CD8-positive, alpha-beta memory T cell (primary cell): ENCODE data around the gene ANO2. TPM values are rescaled to one million over a fixed set of nuclear protein-coding genes. Genes with fewer than 3 reads are reported as not detected.

Source experiments
- CTCF ChIA-PET: fragments of 350-600 bp; sonication (Branson Sonifier 250); formaldehyde crosslinking; loops from one replicate; lab custom pipeline; 2021; ENCODE audit warnings: antibody characterized with exemption; lab: Charles Lee
- POLR2A ChIA-PET: fragments of 350-600 bp; sonication (Branson Sonifier 250); formaldehyde crosslinking; loops from one replicate; lab custom pipeline; 2021; ENCODE audit warnings: antibody characterized with exemption; lab: Charles Lee
- DNase-seq, 5 donors: peaks; one replicate each; pipeline versions ENCODE4 v3.0.0 to v3.0.0-alpha.2; 2020 to 2022; ENCODE audit warnings: mixed read lengths in 1 of 5
- H3K27ac ChIP-seq: one replicate; pipeline ENCODE4 v1.7.0; 2013; ENCODE audit warnings: low read depth, mild to moderate bottlenecking, low read length, moderate library complexity
- H3K27me3 ChIP-seq: 2 replicates; pipeline ENCODE4 v1.7.0; 2013; ENCODE audit warnings: low read length, mild to moderate bottlenecking; ENCODE audit not compliant: insufficient read depth, poor library complexity, severe bottlenecking
- H3K36me3 ChIP-seq: 2 replicates; pipeline ENCODE4 v1.7.0; 2013; ENCODE audit warnings: mild to moderate bottlenecking, low read length, moderate library complexity; ENCODE audit not compliant: insufficient read depth
- H3K4me1 ChIP-seq: 2 replicates; pipeline ENCODE4 v1.7.0; 2013; ENCODE audit warnings: mild to moderate bottlenecking, low read length, moderate library complexity; ENCODE audit not compliant: insufficient read depth
- H3K4me3 ChIP-seq: 2 replicates; pipeline ENCODE4 v1.7.0; 2013; ENCODE audit warnings: mild to moderate bottlenecking, low read length
- H3K9me3 ChIP-seq: 2 replicates; pipeline ENCODE4 v1.7.0; 2013; ENCODE audit warnings: mild to moderate bottlenecking, low read length
- H3K27ac Mint-ChIP-seq, 8 donors: one replicate each; pipeline ENCODE4 v1.8.0; 2020 to 2021; ENCODE audit warnings: mixed read lengths in 8 of 8, mild to moderate bottlenecking in 6 of 8, inconsistent platforms in 3 of 8, moderate library complexity in 3 of 8
- H3K27me3 Mint-ChIP-seq, 2 donors: one replicate each; pipeline ENCODE4 v1.8.0; 2020 to 2021; ENCODE audit warnings: mixed read lengths in 2 of 2, mild to moderate bottlenecking in 1 of 2, moderate library complexity in 1 of 2
- H3K36me3 Mint-ChIP-seq, 3 donors: one replicate each; pipeline ENCODE4 v1.8.0; 2020 to 2021; ENCODE audit warnings: mixed read lengths in 3 of 3, inconsistent platforms in 1 of 3, mild to moderate bottlenecking in 1 of 3
- H3K4me1 Mint-ChIP-seq, 3 donors: one replicate each; pipeline ENCODE4 v1.8.0; 2020 to 2021; ENCODE audit warnings: mixed read lengths in 3 of 3, inconsistent platforms in 1 of 3, mild to moderate bottlenecking in 1 of 3
- H3K4me3 Mint-ChIP-seq, 7 donors: one replicate each; pipeline ENCODE4 v1.8.0; 2020 to 2021; ENCODE audit warnings: mixed read lengths in 7 of 7, mild to moderate bottlenecking in 6 of 7, moderate library complexity in 4 of 7, inconsistent platforms in 2 of 7
- H3K9me3 Mint-ChIP-seq, 5 donors: one replicate each; pipeline ENCODE4 v1.8.0; 2020 to 2022; ENCODE audit warnings: mixed read lengths in 5 of 5, mild to moderate bottlenecking in 3 of 5, moderate library complexity in 2 of 5, inconsistent platforms in 1 of 5
- polyA plus RNA-seq: library from polyadenylated mRNA; unstranded; fragments of 300-500 nt; fragmentation: Illumina TruSeq; gene quantifications from one replicate; pipeline ENCODE4 v1.2.3, GENCODE V29; 2021
- total RNA-seq, 2 experiments: library from RNA; stranded (reverse); gene quantifications; one replicate each; pipeline ENCODE4 v1.2.3, GENCODE V29; 2021

The ANO2 gene
- total and polyA plus RNA-seq, 3 experiments from 2014 or later = not detected

DNA sequence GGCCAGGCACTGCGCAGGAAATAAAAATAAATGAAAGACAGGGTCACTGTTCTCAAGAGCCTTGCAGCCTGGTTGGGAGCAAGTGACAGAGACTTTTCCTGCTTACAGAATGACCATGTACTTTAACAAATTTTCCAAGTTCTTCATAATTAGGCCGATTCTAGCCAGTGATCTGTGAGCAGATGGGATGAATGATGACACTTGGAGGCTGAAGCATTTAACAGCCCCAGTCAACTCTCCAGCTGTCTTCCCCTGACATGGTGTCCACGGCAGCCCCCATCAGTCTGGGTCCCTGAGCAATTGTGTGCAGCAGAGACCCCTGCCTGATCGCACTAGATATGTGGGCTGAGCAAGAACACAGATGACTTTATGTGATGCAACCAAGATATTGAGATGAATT, 314.3 kb downstream of the ANO2 start:
- POLR2A ChIA-PET = no interaction called here
- CTCF ChIA-PET = no interaction called here
- H3K9me3 ChIP-seq = no peaks in the 10 kb centered on the region
- no peak for DNase-seq
- H3K4me3 ChIP-seq = no peak overlapping the region
- no peaks in the 10 kb centered on the region for H3K27me3 ChIP-seq
- H3K27me3 Mint-ChIP-seq = peaks cover 3% of the 10 kb centered on the region in 2 donors
- H3K36me3 ChIP-seq = no peaks in the 10 kb centered on the region
- no peak overlapping the region for H3K27ac Mint-ChIP-seq
- H3K4me1 Mint-ChIP-seq = no peaks in the 10 kb centered on the region
- no peaks in the 10 kb centered on the region for H3K4me1 ChIP-seq
- no peaks in the 10 kb centered on the region for H3K9me3 Mint-ChIP-seq
- H3K36me3 Mint-ChIP-seq = no peaks in the 10 kb centered on the region
- H3K4me3 Mint-ChIP-seq = no peak overlapping the region
- no peak overlapping the region for H3K27ac ChIP-seq

DNA sequence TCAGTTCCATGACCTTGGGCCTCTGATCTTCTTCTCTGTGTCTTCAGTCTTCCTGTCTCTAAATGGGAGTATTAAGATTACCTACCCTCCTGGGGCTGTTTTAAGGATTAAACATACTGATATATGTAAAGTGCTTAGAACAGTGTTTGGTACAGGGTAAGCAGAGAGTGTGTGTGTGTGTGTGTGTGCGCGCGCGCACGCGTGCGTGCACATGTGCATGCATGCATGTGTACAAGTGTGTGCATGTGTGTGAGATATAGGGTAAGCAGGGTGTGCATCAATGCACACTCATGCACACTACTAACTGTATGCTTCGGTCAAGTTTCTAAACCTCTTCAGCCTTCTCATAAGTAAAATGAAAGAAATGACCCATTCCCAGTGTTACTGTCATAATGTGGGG, 316.6 kb downstream of the ANO2 start:
- no peak overlapping the region for H3K27ac Mint-ChIP-seq
- H3K27me3 Mint-ChIP-seq = peaks cover 3 to 5% of the 10 kb centered on the region in 2 donors
- H3K4me3 ChIP-seq = no peak overlapping the region
- no peak overlapping the region for H3K4me3 Mint-ChIP-seq
- H3K9me3 ChIP-seq = no peaks in the 10 kb centered on the region
- H3K27me3 ChIP-seq = no peaks in the 10 kb centered on the region
- POLR2A ChIA-PET = no interaction called here
- H3K36me3 Mint-ChIP-seq = no peaks in the 10 kb centered on the region
- no peaks in the 10 kb centered on the region for H3K4me1 Mint-ChIP-seq
- no peak overlapping the region for H3K27ac ChIP-seq
- no peaks in the 10 kb centered on the region for H3K4me1 ChIP-seq
- CTCF ChIA-PET = no interaction called here
- no peaks in the 10 kb centered on the region for H3K36me3 ChIP-seq
- DNase-seq = no peak
- no peaks in the 10 kb centered on the region for H3K9me3 Mint-ChIP-seq

DNA sequence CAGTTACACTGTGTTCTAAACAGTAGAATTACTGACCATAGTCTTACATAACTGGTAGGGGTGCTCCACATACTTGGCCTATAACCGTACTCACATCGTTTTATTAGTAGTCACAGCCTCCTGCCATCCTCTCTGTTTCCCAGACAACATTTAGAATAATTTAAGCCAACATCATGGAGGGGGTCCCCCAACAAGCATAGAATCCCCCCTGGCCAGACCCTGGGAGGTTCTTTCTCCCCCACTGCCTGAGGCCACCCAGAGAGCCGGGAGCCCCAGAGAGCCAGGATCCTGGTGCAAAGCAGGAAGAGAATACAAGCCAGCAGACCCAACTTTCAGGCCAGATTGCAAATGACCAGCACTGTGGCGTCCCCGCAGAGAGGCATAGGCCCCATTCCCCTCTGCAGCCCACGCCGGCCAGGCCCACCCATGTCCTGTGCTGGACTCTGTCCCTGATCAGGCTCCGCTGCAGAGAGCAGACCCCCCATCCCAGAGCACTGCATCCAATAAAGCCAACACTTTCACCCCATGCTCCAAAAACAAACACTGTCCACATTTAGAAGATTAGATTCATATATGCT, 317.9 kb downstream of the ANO2 start:
- H3K27me3 Mint-ChIP-seq = peaks cover 3 to 5% of the 10 kb centered on the region in 2 donors
- no peak overlapping the region for H3K27ac ChIP-seq
- H3K4me3 Mint-ChIP-seq = no peak overlapping the region
- H3K4me1 Mint-ChIP-seq = no peaks in the 10 kb centered on the region
- H3K36me3 Mint-ChIP-seq = no peaks in the 10 kb centered on the region
- H3K27ac Mint-ChIP-seq = no peak overlapping the region
- no peaks in the 10 kb centered on the region for H3K27me3 ChIP-seq
- no peak for DNase-seq
- no peak overlapping the region for H3K4me3 ChIP-seq
- CTCF ChIA-PET = no interaction called here
- H3K9me3 ChIP-seq = no peaks in the 10 kb centered on the region
- H3K4me1 ChIP-seq = no peaks in the 10 kb centered on the region
- H3K9me3 Mint-ChIP-seq = peaks cover 0 to 2% (median 0%) of the 10 kb centered on the region in 5 donors
- POLR2A ChIA-PET = no interaction called here
- no peaks in the 10 kb centered on the region for H3K36me3 ChIP-seq

DNA sequence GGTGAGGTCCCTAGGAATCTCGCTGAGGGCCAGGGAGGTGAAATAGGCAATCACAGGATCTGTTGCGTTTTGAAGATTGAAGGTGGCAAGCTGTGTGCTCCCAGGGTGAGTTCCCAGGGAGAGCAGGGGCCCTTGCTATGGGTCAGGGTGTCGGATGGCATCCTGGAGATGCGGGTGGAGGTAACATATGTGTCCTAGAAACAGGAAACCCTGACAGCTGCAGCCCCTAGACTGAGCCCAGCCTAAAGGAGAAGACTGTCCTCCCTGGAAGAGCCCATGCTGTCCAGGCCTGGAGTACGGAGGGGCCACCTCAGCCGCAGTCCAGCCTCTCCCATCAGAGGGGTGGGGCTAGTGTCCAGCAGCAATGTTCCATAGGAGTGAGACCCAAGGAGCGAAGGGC, 318.9 kb downstream of the ANO2 start:
- POLR2A ChIA-PET = no interaction called here

DNA sequence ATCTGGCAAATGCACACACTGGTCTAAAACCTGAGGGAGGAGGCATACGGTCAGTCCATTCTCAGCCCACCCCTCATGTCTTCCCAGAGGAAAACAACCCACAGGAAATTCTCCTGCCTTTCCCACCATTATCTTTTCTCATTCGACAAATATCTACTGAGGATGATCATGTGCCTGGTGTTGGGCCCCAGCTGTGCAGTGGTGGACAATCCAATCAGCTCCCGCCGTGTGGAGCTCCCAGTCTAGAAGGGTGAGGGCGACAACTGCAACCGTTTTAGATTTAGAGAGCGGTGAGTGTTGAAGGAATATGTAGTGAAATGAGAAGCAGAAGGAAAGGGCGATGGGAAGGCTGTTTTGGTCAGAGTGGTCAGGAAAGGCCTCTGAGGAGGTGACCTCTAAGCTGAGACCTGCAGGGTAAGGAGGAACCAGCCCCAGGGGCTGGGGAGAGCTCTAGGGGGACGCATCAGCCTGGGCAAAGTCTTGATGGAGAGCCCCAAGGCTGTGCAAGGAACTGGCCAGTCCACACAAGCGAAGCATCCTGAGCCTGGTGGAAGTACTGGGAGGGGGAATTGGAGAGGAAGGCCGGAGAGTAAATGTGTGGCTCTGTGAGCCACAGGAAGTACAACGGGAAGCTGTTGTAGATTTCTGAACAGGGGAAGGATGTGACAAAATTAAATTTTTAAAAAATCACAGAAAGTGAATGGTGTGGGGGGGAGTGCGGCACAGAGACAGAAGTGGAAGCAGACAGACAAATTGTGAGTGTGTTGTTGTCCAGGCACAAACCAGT, 320.4 kb downstream of the ANO2 start:
- H3K4me3 Mint-ChIP-seq = no peak overlapping the region
- no peaks in the 10 kb centered on the region for H3K36me3 Mint-ChIP-seq
- no peaks in the 10 kb centered on the region for H3K4me1 Mint-ChIP-seq
- H3K36me3 ChIP-seq = no peaks in the 10 kb centered on the region
- H3K4me1 ChIP-seq = no peaks in the 10 kb centered on the region
- H3K27ac ChIP-seq = no peak overlapping the region
- no peaks in the 10 kb centered on the region for H3K9me3 ChIP-seq
- no peaks in the 10 kb centered on the region for H3K27me3 ChIP-seq
- ChIA-PET CTCF (no interaction called here), POLR2A (no interaction called here)
- peaks cover 10 to 14% of the 10 kb centered on the region in 2 donors for H3K27me3 Mint-ChIP-seq
- peaks cover 0 to 2% (median 0%) of the 10 kb centered on the region in 5 donors for H3K9me3 Mint-ChIP-seq
- no peak overlapping the region for H3K27ac Mint-ChIP-seq
- H3K4me3 ChIP-seq = no peak overlapping the region
- no peak for DNase-seq

More for the DNA sequence above, 318.9 kb downstream of the ANO2 start:
- no peak overlapping the region for H3K4me3 Mint-ChIP-seq
- H3K36me3 ChIP-seq = no peaks in the 10 kb centered on the region
- H3K36me3 Mint-ChIP-seq = no peaks in the 10 kb centered on the region
- H3K27me3 Mint-ChIP-seq = peaks cover 7 to 10% of the 10 kb centered on the region in 2 donors
- H3K27ac Mint-ChIP-seq = no peak overlapping the region
- no peak overlapping the region for H3K4me3 ChIP-seq
- no peak for DNase-seq
- CTCF ChIA-PET = no interaction called here
- no peaks in the 10 kb centered on the region for H3K4me1 Mint-ChIP-seq
- no peak overlapping the region for H3K27ac ChIP-seq
- H3K9me3 Mint-ChIP-seq = peaks cover 0 to 2% (median 0%) of the 10 kb centered on the region in 5 donors
- H3K4me1 ChIP-seq = no peaks in the 10 kb centered on the region
- H3K27me3 ChIP-seq = no peaks in the 10 kb centered on the region
- H3K9me3 ChIP-seq = no peaks in the 10 kb centered on the region

DNA sequence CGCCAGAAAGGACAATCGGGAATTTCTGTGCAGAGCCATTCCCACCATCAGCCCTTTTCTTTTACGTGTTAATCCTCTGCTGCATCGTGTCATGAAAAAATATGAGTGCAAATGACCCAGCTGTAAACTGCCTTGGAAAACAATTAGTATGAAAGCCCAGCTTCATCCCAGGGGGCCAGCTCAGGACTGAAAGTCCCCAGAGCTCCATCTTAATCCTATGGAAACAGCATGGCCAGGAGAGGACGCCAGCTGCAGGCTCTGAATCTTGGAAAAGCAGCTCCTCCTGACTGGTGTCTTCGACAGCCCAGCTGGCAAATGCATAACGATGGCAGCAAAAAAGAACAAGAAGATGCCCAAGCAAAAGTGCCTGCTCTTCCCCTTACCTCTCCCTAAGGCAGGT, 321.6 kb downstream of the ANO2 start:
- POLR2A ChIA-PET = no interaction called here
- DNase-seq = no peak
- H3K36me3 Mint-ChIP-seq = no peaks in the 10 kb centered on the region
- H3K9me3 Mint-ChIP-seq = peaks cover 0 to 2% (median 0%) of the 10 kb centered on the region in 5 donors
- no peaks in the 10 kb centered on the region for H3K27me3 ChIP-seq
- H3K27ac ChIP-seq = no peak overlapping the region
- no peaks in the 10 kb centered on the region for H3K36me3 ChIP-seq
- no peak overlapping the region for H3K27ac Mint-ChIP-seq
- no peaks in the 10 kb centered on the region for H3K9me3 ChIP-seq
- H3K4me1 Mint-ChIP-seq = no peaks in the 10 kb centered on the region
- H3K27me3 Mint-ChIP-seq = peaks cover 8 to 18% of the 10 kb centered on the region in 2 donors
- no peak overlapping the region for H3K4me3 Mint-ChIP-seq
- H3K4me1 ChIP-seq = no peaks in the 10 kb centered on the region
- CTCF ChIA-PET = no interaction called here
- no peak overlapping the region for H3K4me3 ChIP-seq

DNA sequence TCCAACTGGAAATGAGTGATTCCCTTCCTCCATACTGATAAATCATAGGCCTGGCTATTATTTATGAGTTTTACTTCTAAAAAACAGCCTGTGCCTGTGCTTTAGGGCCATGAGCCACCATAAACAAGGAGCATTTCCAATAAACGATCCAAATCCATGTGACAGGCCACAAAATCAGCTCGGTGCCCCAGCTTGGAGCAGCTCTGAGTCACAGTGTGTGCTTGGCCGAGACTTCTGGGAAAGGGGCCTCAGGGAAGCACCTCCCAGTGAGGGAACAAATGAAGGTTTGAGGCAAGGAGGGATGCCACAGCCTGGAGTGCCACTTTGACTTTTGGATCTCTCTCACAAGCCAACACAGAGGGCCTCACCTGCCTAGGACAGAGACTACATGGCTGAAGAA, 322.8 kb downstream of the ANO2 start:
- CTCF ChIA-PET = no interaction called here
- no peak overlapping the region for H3K4me3 Mint-ChIP-seq
- H3K36me3 Mint-ChIP-seq = no peaks in the 10 kb centered on the region
- Histone ChIP-seq H3K27me3 (no peaks in the 10 kb centered on the region), H3K36me3 (no peaks in the 10 kb centered on the region), H3K27ac (no peak overlapping the region), H3K9me3 (no peaks in the 10 kb centered on the region), H3K4me3 (no peak overlapping the region), H3K4me1 (no peaks in the 10 kb centered on the region)
- peaks cover 0 to 2% (median 0%) of the 10 kb centered on the region in 5 donors for H3K9me3 Mint-ChIP-seq
- no peak overlapping the region for H3K27ac Mint-ChIP-seq
- peaks cover 8 to 18% of the 10 kb centered on the region in 2 donors for H3K27me3 Mint-ChIP-seq
- H3K4me1 Mint-ChIP-seq = no peaks in the 10 kb centered on the region
- POLR2A ChIA-PET = no interaction called here
- DNase-seq = no peak

DNA sequence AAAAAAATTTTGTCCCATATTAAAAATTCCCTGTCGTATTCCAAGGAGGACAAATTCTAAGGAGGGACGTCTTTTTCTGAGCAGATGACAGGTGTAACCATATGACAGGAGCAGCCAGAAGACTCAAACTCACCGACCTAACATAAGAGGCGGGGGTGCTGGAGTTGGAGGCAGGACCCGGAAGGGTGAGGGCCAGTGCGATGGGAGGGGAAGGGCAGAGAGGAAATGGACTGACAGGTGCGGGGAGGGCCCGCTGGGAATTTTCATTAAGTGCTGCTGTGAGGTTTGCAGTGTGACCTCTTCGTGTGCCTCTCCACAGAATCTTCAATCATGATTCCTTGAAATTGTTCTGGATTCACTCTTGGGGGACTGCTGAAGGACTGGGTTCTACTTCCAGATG, 323.7 kb downstream of the ANO2 start:
- peaks cover 0 to 2% (median 0%) of the 10 kb centered on the region in 5 donors for H3K9me3 Mint-ChIP-seq

More for the DNA sequence above, 323.7 kb downstream of the ANO2 start:
- H3K4me3 ChIP-seq = no peak overlapping the region
- H3K4me1 ChIP-seq = no peaks in the 10 kb centered on the region
- no peak overlapping the region for H3K4me3 Mint-ChIP-seq
- no peaks in the 10 kb centered on the region for H3K36me3 ChIP-seq
- no peak for DNase-seq
- peaks cover 8 to 18% of the 10 kb centered on the region in 2 donors for H3K27me3 Mint-ChIP-seq
- no peaks in the 10 kb centered on the region for H3K4me1 Mint-ChIP-seq
- H3K27ac Mint-ChIP-seq = no peak overlapping the region
- ChIA-PET POLR2A (no interaction called here), CTCF (no interaction called here)
- H3K36me3 Mint-ChIP-seq = no peaks in the 10 kb centered on the region
- H3K27me3 ChIP-seq = no peaks in the 10 kb centered on the region
- no peak overlapping the region for H3K27ac ChIP-seq
- H3K9me3 ChIP-seq = no peaks in the 10 kb centered on the region
